GM23338 (cell line): Measurements from ENCODE around the gene C16orf74. TPM values are rescaled to one million over a fixed set of nuclear protein-coding genes. Genes with fewer than 3 reads are reported as not detected.
A peak's percentile ranks its signal among the peaks of the same experiment; 100 is the strongest.

Source experiments
- ATAC-seq: fragments of 200-7000 bp; cut with Tn5 transposase; 3 replicates; pipeline ENCODE4 v1.9.1; 2020
- DNase-seq: peaks from one replicate; pipeline ENCODE4 v3.0.0-alpha.2; 2015; ENCODE audit warnings: low spot score
- H2AFZ ChIP-seq: fragments of 200-600 bp; sonication (generic); 2 replicates; pipeline ENCODE4 v1.8.0; 2016; ENCODE audit warnings: antibody characterized with exemption, mild to moderate bottlenecking, moderate library complexity
- H3F3A ChIP-seq: fragments of 200-600 bp; sonication (generic); replicated peaks from 2 replicates; pipeline ENCODE4 v1.8.0; 2017; ENCODE audit warnings: antibody characterized with exemption, mixed run types, low read depth
- H3K27ac ChIP-seq: fragments of 200-600 bp; sonication (generic); 2 replicates; pipeline ENCODE4 v1.6.1; 2016; ENCODE audit warnings: low read depth
- H3K27me3 ChIP-seq: fragments of 200-600 bp; sonication (generic); 2 replicates; pipeline ENCODE4 v1.8.0; 2016; ENCODE audit warnings: mild to moderate bottlenecking, mixed run types, moderate library complexity; ENCODE audit not compliant: insufficient read depth
- H3K36me3 ChIP-seq: fragments of 200-600 bp; sonication (generic); 2 replicates; pipeline ENCODE4 v1.8.0; 2016; ENCODE audit warnings: mild to moderate bottlenecking; ENCODE audit not compliant: insufficient read depth
- H3K4me1 ChIP-seq: fragments of 200-600 bp; sonication (generic); 2 replicates; pipeline ENCODE4 v1.8.0; 2016; ENCODE audit warnings: mild to moderate bottlenecking, moderate library complexity; ENCODE audit not compliant: insufficient read depth
- H3K4me2 ChIP-seq: fragments of 200-600 bp; sonication (generic); 2 replicates; pipeline ENCODE4 v1.7.1; 2017; ENCODE audit warnings: mixed run types
- H3K4me3 ChIP-seq: fragments of 200-600 bp; sonication (generic); 2 replicates; pipeline ENCODE4 v1.6.1; 2016; ENCODE audit warnings: mixed run types
- H3K79me2 ChIP-seq: fragments of 200-600 bp; sonication (generic); replicated peaks from 2 replicates; pipeline ENCODE4 v1.8.0; 2017; ENCODE audit warnings: mild to moderate bottlenecking; ENCODE audit not compliant: insufficient read depth
- H3K9me2 ChIP-seq: fragments of 200-600 bp; sonication (generic); 2 replicates; pipeline ENCODE4 v1.8.0; 2017; ENCODE audit not compliant: insufficient read depth
- H4K20me1 ChIP-seq: fragments of 200-600 bp; sonication (generic); replicated peaks from 2 replicates; pipeline ENCODE4 v1.8.0; 2017; ENCODE audit warnings: mild to moderate bottlenecking; ENCODE audit not compliant: insufficient read depth
- H3K27ac Mint-ChIP-seq: 2 replicates; pipeline ENCODE4 v1.8.0; 2020; ENCODE audit warnings: inconsistent platforms, mild to moderate bottlenecking, moderate library complexity, mixed read lengths
- H3K27me3 Mint-ChIP-seq: 3 replicates; pipeline ENCODE4 v1.8.0; 2022; ENCODE audit warnings: low read depth, mild to moderate bottlenecking, moderate library complexity, mixed read lengths, inconsistent platforms; ENCODE audit not compliant: insufficient read depth, poor library complexity
- H3K36me3 Mint-ChIP-seq: 3 replicates; pipeline ENCODE4 v1.8.0; 2021; ENCODE audit warnings: low read depth, mild to moderate bottlenecking, inconsistent platforms, moderate library complexity, mixed read lengths
- H3K4me1 Mint-ChIP-seq: 3 replicates; pipeline ENCODE4 v1.8.0; 2020; ENCODE audit warnings: mild to moderate bottlenecking, inconsistent platforms, mixed read lengths
- H3K4me3 Mint-ChIP-seq: 3 replicates; pipeline ENCODE4 v1.8.0; 2021; ENCODE audit warnings: moderate library complexity, mild to moderate bottlenecking, inconsistent platforms, mixed read lengths
- H3K9me3 Mint-ChIP-seq: 3 replicates; pipeline ENCODE4 v1.8.0; 2020; ENCODE audit warnings: moderate library complexity, mild to moderate bottlenecking, inconsistent platforms, mixed read lengths
- CTCF ChIP-seq, 2 experiments: fragments of 200-600 bp in 1 of 2; sonication (generic) in 1 of 2; conservative IDR thresholded peaks; 2 replicates each; pipeline versions ENCODE4 v1.5.1 to v1.6.1; 2016 to 2017; ENCODE audit warnings: antibody characterized with exemption in 2 of 2, low read depth in 2 of 2, mild to moderate bottlenecking in 2 of 2, moderate library complexity in 1 of 2
- EZH2 ChIP-seq: fragments of 200-600 bp; sonication (generic); IDR thresholded peaks from one replicate; pipeline ENCODE4 v1.8.0; 2017; ENCODE audit warnings: antibody characterized with exemption, mild to moderate bottlenecking, low read depth; ENCODE audit not compliant: unreplicated experiment
- EZH2phosphoT487 ChIP-seq: fragments of 200-600 bp; sonication (generic); IDR thresholded peaks from one replicate; pipeline ENCODE4 v1.8.1; 2018; ENCODE audit warnings: antibody characterized with exemption; ENCODE audit not compliant: unreplicated experiment
- POLR2AphosphoS5 ChIP-seq: IDR thresholded peaks from 2 replicates; pipeline ENCODE4 v1.6.1; 2016; ENCODE audit warnings: antibody characterized with exemption, low read depth
- REST ChIP-seq: IDR thresholded peaks from one replicate; pipeline ENCODE4 v1.6.1; 2018; ENCODE audit warnings: antibody characterized with exemption; ENCODE audit not compliant: unreplicated experiment
- ZNF331 ChIP-seq: fragments of 250-450 bp; sonication (Bioruptor Pico); IDR thresholded peaks from 2 replicates; pipeline ENCODE4 v1.5.0; 2020; ENCODE audit warnings: low read depth, mild to moderate bottlenecking, moderate library complexity
- polyA plus RNA-seq: library from polyadenylated mRNA; unstranded; fragments of >200 nt; fragmentation: Nextera tagmentation; extraction: Ambion mirVana; gene quantifications from 2 replicates; pipeline ENCODE4 v1.2.1, GENCODE V29; 2016
- total RNA-seq: library from RNA; depleted of rRNA; stranded (reverse); fragments of >200 nt; shearing (Covaris generic); gene quantifications from 2 replicates; pipeline ENCODE4 v1.2.3, GENCODE V29; 2014
- TF ChIP-seq, protein P1 (sequence below): fragments of 250-450 bp; sonication (Bioruptor Pico); IDR thresholded peaks from 2 replicates; pipeline ENCODE4 v1.5.0; 2020; ENCODE audit warnings: mild to moderate bottlenecking, moderate library complexity

C16orf74 gene
- total and polyA plus RNA-seq, 2 experiments from 2014 or later: 12.1 to 19.1 TPM

GRCh38 chr16:85699628-85700027 is 51.3 kb downstream of the C16orf74 start:
- no peak overlapping the region for H3K27ac Mint-ChIP-seq
- Histone ChIP-seq H3K9me2 (no peaks in the 10 kb centered on the region), H4K20me1 (no peaks in the 10 kb centered on the region), H3F3A (peaks cover 8% of the 10 kb centered on the region; the same call in 1 of the 2 replicates), H3K27me3 (no peaks in the 10 kb centered on the region), H3K4me1 (no peaks in the 10 kb centered on the region), H3K4me3 (no peak overlapping the region), H2AFZ (no peak overlapping the region), H3K36me3 (no peaks in the 10 kb centered on the region), H3K27ac (no peak overlapping the region), H3K4me2 (no peak overlapping the region), H3K79me2 (no peaks in the 10 kb centered on the region)
- H3K9me3 Mint-ChIP-seq: no peaks in the 10 kb centered on the region
- H3K27me3 Mint-ChIP-seq: peaks cover 16% of the 10 kb centered on the region
- H3K4me3 Mint-ChIP-seq: no peak overlapping the region
- ATAC-seq (peak; percentile 12; the same call in 2 of the 3 replicates), DNase-seq (no peak)
- no peaks in the 10 kb centered on the region for H3K36me3 Mint-ChIP-seq
- TF ChIP-seq, protein P1, sequence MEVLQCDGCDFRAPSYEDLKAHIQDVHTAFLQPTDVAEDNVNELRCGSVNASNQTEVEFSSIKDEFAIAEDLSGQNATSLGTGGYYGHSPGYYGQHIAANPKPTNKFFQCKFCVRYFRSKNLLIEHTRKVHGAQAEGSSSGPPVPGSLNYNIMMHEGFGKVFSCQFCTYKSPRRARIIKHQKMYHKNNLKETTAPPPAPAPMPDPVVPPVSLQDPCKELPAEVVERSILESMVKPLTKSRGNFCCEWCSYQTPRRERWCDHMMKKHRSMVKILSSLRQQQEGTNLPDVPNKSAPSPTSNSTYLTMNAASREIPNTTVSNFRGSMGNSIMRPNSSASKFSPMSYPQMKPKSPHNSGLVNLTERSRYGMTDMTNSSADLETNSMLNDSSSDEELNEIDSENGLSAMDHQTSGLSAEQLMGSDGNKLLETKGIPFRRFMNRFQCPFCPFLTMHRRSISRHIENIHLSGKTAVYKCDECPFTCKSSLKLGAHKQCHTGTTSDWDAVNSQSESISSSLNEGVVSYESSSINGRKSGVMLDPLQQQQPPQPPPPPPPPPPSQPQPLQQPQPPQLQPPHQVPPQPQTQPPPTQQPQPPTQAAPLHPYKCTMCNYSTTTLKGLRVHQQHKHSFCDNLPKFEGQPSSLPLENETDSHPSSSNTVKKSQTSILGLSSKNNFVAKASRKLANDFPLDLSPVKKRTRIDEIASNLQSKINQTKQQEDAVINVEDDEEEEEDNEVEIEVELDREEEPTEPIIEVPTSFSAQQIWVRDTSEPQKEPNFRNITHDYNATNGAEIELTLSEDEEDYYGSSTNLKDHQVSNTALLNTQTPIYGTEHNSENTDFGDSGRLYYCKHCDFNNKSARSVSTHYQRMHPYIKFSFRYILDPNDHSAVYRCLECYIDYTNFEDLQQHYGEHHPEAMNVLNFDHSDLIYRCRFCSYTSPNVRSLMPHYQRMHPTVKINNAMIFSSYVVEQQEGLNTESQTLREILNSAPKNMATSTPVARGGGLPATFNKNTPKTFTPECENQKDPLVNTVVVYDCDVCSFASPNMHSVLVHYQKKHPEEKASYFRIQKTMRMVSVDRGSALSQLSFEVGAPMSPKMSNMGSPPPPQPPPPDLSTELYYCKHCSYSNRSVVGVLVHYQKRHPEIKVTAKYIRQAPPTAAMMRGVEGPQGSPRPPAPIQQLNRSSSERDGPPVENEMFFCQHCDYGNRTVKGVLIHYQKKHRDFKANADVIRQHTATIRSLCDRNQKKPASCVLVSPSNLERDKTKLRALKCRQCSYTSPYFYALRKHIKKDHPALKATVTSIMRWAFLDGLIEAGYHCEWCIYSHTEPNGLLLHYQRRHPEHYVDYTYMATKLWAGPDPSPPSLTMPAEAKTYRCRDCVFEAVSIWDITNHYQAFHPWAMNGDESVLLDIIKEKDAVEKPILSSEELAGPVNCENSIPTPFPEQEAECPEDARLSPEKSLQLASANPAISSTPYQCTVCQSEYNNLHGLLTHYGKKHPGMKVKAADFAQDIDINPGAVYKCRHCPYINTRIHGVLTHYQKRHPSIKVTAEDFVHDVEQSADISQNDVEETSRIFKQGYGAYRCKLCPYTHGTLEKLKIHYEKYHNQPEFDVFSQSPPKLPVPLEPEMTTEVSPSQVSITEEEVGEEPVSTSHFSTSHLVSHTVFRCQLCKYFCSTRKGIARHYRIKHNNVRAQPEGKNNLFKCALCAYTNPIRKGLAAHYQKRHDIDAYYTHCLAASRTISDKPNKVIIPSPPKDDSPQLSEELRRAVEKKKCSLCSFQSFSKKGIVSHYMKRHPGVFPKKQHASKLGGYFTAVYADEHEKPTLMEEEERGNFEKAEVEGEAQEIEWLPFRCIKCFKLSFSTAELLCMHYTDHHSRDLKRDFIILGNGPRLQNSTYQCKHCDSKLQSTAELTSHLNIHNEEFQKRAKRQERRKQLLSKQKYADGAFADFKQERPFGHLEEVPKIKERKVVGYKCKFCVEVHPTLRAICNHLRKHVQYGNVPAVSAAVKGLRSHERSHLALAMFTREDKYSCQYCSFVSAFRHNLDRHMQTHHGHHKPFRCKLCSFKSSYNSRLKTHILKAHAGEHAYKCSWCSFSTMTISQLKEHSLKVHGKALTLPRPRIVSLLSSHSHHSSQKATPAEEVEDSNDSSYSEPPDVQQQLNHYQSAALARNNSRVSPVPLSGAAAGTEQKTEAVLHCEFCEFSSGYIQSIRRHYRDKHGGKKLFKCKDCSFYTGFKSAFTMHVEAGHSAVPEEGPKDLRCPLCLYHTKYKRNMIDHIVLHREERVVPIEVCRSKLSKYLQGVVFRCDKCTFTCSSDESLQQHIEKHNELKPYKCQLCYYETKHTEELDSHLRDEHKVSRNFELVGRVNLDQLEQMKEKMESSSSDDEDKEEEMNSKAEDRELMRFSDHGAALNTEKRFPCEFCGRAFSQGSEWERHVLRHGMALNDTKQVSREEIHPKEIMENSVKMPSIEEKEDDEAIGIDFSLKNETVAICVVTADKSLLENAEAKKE (CRISPR knock-in tag): no peak
- no peak for TF ChIP-seq CTCF (conservative IDR thresholded peaks at IDR 0.05; ENCODE audit: low read depth in 2 of 2)
- TF ChIP-seq EZH2: no peak
- TF ChIP-seq REST: no peak
- TF ChIP-seq POLR2AphosphoS5: no peak
- no peak for TF ChIP-seq ZNF331 (CRISPR knock-in tag)
- TF ChIP-seq EZH2phosphoT487: no peak
- H3K4me1 Mint-ChIP-seq: peaks cover 6% of the 10 kb centered on the region
